ENCODE data around the gene BBS9.

Gene BBS9

GRCh38 chr7:33420311-33420940 lies 291.1 kb downstream of the BBS9 start:
- DNase-seq (ENCODE audit: low spot score) = no peak
- no peak overlapping the region for H3K27ac ChIP-seq
- ChIA-PET POLR2A (ENCODE audit: low non-redundant PET) (no interaction called here), CTCF (no interaction called here)
- no peak for TF ChIP-seq CTCF (conservative IDR thresholded peaks at IDR 0.05; ENCODE audit: low read depth)

- DNase-seq (ENCODE audit: low spot score) = no peak
- TF ChIP-seq CTCF (conservative IDR thresholded peaks at IDR 0.05; ENCODE audit: low read depth) = no peak
- ChIA-PET CTCF (no interaction called here), POLR2A (ENCODE audit: low non-redundant PET) (no interaction called here)
- no peak overlapping the region for H3K27ac ChIP-seq
These were observed 292.1 kb downstream of the BBS9 start for GRCh38 chr7:33421429-33421828.

DNA sequence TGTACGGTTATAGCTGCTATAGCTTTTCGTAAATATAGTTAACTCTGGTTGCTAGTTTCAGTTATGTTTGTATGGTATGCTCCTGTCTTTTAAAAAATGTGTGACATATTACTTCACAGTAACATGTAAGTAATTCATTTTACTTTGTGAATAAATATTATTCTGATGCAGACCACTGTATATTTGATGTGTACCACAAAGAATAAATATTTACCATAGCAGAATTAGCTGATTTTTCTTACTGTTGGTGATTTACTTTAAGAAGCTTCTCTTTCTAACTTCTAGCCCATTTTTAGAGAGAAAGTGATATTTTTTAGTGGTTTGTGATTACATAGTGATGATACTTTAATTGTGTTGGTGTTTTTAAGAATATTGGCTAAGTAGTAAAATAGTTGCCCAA lies 292.8 kb downstream of the BBS9 start:
- ChIA-PET POLR2A (ENCODE audit: low non-redundant PET) (no interaction called here), CTCF (interaction anchor here (0.6 kb wide), 1 partner anchor 648 kb away, joined by 3 read pairs; no protein-coding TSS in a partner anchor)
- H3K27ac ChIP-seq = no peak overlapping the region
- DNase-seq (ENCODE audit: low spot score) = no peak
- no peak for TF ChIP-seq CTCF (conservative IDR thresholded peaks at IDR 0.05; ENCODE audit: low read depth)

DNA sequence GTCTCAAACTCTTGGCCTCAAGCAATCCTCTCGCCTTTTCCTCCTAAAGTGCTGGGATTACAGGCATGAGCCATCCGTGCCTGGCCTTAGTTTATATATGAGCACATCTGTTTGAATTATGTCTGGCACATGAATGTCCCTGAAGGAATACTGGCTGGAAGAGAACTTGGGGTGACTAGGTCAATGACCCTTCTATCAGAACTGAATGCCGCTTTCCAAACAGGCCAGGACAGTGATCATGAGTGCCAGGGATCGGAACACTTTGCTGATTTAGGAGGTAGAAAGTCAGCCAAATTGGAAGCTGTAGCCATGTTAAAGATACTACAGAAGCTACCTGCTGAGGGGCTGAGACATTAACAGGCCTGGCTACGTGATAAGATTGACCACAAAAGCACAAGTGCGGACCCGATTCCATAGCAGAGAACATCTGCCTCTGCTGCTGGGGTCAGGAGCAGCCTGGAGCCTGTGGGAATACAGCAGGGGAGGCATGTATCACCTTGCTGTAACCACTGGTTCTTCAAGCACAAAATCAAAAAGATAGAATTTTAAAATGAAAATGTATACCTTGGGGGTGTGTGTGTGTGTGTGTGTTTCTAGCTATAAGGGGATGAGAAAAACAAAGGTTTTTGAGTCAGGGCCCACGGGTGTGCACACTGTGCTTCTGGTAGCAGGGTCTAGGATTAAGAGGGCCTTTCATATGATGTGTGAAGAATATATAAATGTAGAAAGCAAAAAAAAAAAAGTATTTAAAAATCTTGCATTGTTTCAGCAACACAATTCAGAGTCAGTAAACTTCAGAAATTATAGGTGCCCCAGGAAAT lies 293.7 kb downstream of the BBS9 start:
- ChIA-PET CTCF (interaction anchor here (0.6 to 0.9 kb wide), 2 partner anchors 9 to 648 kb away, joined by 3 read pairs; no protein-coding TSS in a partner anchor), POLR2A (ENCODE audit: low non-redundant PET) (no interaction called here)
- TF ChIP-seq CTCF (conservative IDR thresholded peaks at IDR 0.05; ENCODE audit: low read depth) = no peak
- no peak for DNase-seq (ENCODE audit: low spot score)
- H3K27ac ChIP-seq = no peak overlapping the region

DNA sequence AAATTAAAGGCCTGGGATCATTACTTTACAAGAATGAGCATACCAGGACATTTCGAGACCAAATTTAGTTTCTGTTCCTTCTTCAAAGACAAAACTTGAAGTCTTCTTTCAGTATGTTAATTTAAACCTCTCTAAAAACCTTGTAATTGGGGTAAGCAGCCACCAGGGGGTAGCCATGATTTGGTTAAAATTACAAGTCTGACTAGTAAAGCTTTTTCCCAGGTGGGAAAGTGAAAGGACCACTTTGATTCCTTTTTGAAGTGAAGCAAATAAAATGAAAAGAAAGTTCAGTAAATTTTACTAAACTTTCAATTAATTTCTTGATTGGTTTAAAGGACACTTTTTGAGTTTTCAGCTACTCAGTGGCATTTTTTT lies 294.3 kb downstream of the BBS9 start:
- DNase-seq (ENCODE audit: low spot score) = peak; percentile 8
- CTCF ChIA-PET = interaction anchor here (0.6 to 1.1 kb wide), 4 partner anchors 8 to 311 kb away, joined by 3 read pairs; no protein-coding TSS in a partner anchor
- POLR2A ChIA-PET (ENCODE audit: low non-redundant PET) = no interaction called here
- no peak overlapping the region for H3K27ac ChIP-seq
- peak; percentile 21; the same call in 1 of the 2 replicates for TF ChIP-seq CTCF (conservative IDR thresholded peaks at IDR 0.05; ENCODE audit: low read depth)

GRCh38 chr7:33425395-33425794 lies 296.0 kb downstream of the BBS9 start:
- DNase-seq (ENCODE audit: low spot score) = no peak
- TF ChIP-seq CTCF (conservative IDR thresholded peaks at IDR 0.05; ENCODE audit: low read depth) = no peak
- ChIA-PET CTCF (interaction anchor here (0.6 kb wide), 1 partner anchor 318 kb away, joined by 4 read pairs; no protein-coding TSS in a partner anchor), POLR2A (ENCODE audit: low non-redundant PET) (no interaction called here)
- no peak overlapping the region for H3K27ac ChIP-seq
